Measurements from ENCODE around the gene IDS.

DNA sequence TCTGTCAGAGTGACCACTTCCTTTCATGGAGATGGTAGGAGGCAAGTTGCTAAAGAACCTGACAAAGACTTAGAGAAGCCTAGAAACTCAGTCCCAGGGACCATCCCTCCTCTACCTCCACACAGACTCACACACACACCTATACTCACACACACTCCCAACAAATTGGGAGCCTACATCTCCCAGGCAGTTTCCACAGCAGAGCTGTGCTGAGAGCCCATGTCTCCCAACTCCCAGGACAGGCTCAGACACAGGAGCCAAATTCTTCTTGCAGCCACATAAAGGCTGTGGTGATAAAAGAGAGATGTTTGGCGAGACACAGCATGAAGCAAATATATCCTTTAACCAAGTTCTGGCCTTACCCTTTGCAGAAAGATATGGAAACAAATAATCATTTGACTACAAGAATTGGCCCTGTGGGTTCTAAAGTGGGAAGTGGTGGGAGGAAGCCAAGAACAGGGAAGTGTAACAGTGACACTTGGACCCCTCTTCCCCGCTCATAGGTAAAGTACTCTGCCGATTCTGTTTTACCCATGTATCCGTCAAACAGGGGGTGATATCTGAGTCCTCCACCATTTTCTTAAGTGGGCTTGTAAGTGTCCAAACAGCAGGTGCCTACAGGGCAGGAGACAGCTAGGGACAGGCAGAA lies 11.0 kb upstream of the IDS start:
- TF ChIP-seq ELF1 (IDR thresholded peaks at IDR 0.05) (no peak), REST (IDR thresholded peaks at IDR 0.05; ENCODE audit: low read depth, low read length) (no peak), CTCF (IDR thresholded peaks at IDR 0.05) (no peak), TEAD4 (IDR thresholded peaks at IDR 0.05; ENCODE audit: borderline replicate concordance, insufficient read depth) (no peak), POLR2AphosphoS5 (IDR thresholded peaks at IDR 0.05; ENCODE audit: low read depth, low read length) (no peak), MEF2A (IDR thresholded peaks at IDR 0.05; ENCODE audit: borderline replicate concordance, low read depth) (no peak), PBX3 (IDR thresholded peaks at IDR 0.05) (no peak), EZH2phosphoT487 (IDR thresholded peaks at IDR 0.05; ENCODE audit: borderline replicate concordance, low read depth) (no peak), FOSL2 (IDR thresholded peaks at IDR 0.05; ENCODE audit: borderline replicate concordance, low read depth) (no peak), GATA2 (CRISPR knock-in tag; IDR thresholded peaks at IDR 0.05) (no peak), MXI1 (IDR thresholded peaks at IDR 0.05; ENCODE audit: low read depth, low read length) (no peak), EP300 (IDR thresholded peaks at IDR 0.05; ENCODE audit: borderline replicate concordance in 1 of 2, low read depth in 1 of 2, low read length in 1 of 2) (no peak)

All from SK-N-SH (cell line).